HL-60/S4 (cell line): ENCODE measurements around the gene AP3S1.
"Not testable (repeated sequence)": the region's sequence is repeated elsewhere in the genome, so short reads cannot be mapped to it uniquely, and the experiment has no call there.

Source experiments
- in situ Hi-C: fragments of 300-500 bp; cut with MboI; formaldehyde crosslinking; loops from 2 replicates; pipeline ENCODE4 v1.14.3; 2022; ENCODE audit warnings: low sequenced_read_pairs

AP3S1 gene

GRCh38 chr5:115857626-115858349 is 16.1 kb downstream of the AP3S1 start:
- in situ Hi-C loops = no loop called here

DNA sequence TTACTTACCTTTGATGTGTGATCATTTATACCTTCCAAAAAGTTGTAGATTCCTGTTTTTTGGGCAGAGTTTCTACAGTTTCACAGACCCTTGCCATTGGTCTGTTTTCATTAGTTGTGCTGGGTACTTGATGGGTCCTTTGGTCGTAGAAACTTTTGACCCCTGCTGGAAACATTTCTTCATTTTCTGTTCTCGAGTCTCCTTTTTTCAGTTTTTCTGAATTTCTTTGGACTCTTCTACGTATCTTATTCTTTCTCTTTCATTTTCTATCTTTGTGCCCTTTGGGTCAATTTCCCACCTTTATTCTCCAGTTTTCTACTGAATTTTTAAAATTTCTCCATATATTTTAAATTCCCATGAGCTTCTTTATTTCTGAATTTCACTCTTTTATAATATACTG is 16.7 kb downstream of the AP3S1 start:
- in situ Hi-C loops = no loop called here

DNA sequence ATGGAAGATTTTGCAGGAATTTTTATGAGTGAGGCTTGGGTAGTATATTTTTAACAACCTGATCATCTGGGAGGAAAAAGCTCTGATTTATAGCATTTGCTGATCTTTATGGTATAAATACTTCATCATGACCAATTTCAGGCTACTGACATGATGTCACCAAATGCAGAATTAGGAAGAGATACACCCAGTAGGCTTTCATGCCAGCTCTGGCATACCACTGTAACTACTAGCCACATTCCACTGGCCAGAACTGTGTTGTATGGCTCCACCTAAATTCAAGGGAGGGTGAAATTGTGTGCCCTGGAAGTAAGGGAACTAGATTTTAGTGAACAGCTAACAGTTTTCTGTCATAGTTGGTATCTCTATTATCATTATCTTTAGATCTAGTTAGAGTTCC is 17.6 kb downstream of the AP3S1 start:
- in situ Hi-C loops = no loop called here

GRCh38 chr5:115869256-115869795 is 27.6 kb downstream of the AP3S1 start:
- in situ Hi-C loops = no loop called here

GRCh38 chr5:115872447-115872846 is 30.7 kb downstream of the AP3S1 start:
- in situ Hi-C loops = no loop called here

- in situ Hi-C loops = no loop called here
These were observed 31.7 kb downstream of the AP3S1 start for GRCh38 chr5:115873392-115873791.

- in situ Hi-C loops = no loop called here
These were observed 33.7 kb downstream of the AP3S1 start for GRCh38 chr5:115875447-115875846.

GRCh38 chr5:115877342-115877741 is 35.6 kb downstream of the AP3S1 start:
- in situ Hi-C loops = not testable (repeated sequence)

DNA sequence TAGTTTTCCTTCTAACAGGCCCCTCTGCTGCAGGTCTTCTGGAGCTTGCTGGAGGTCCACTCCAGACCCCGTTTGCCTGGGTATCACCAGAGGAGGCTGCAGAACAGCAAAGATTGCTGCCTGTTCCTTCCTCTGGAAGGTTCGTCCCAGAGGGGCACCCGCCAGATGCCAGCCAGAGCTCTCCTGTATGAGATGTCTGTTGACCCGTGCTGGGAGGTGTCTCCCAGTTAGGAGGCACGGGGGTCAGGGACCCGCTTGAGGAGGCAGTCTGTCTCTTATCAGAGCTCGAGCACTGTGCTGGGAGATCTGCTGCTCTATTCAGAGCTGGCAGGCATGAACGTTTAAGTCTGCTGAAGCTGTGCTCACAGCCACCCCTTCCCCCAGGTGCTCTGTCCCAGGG is 40.7 kb downstream of the AP3S1 start:
- in situ Hi-C loops = not testable (repeated sequence)

DNA sequence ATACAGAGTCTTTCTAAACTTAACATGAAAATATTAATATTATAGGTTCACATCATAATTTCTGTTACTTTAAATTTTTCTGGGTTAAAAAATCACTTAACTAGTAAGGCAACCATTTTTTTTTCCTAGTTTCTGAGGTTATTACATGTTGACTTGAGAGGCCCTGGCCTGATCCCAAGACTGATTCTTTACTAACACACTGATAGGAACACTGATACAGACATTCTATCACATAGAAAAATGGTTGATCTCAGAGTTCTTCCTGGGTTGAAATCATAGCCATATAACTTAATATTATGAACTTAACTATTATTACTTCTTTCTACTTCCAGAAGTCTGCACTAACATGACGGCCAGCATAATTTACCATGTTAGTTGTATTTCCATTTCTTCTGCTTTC is 43.0 kb downstream of the AP3S1 start:
- in situ Hi-C loops = no loop called here

GRCh38 chr5:115885208-115885607 is 43.5 kb downstream of the AP3S1 start:
- in situ Hi-C loops = not testable (repeated sequence)

- in situ Hi-C loops = no loop called here
These were observed 46.3 kb downstream of the AP3S1 start for GRCh38 chr5:115888027-115888426.

GRCh38 chr5:115892021-115892420 is 50.3 kb downstream of the AP3S1 start:
- in situ Hi-C loops = no loop called here

GRCh38 chr5:115894342-115894741 is 52.6 kb downstream of the AP3S1 start:
- in situ Hi-C loops = no loop called here

DNA sequence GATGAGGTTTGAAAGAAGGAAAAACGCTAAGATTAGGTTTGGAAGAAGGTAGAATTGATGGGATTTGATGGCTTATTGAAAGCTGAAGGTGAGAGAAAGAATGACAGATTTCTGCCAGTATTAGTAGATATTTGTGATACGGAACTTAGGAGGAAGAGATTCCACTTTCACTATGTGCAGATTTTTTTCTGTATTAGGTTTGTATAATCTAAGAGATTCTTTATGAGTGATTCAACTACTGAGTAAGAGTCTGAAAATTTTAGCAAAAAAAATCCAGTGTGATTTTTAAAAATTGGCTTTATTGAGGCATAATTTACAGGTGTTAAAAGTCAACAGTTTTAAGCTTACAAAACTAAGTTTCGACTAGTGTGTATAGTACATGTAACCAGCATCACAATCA is 54.1 kb downstream of the AP3S1 start:
- in situ Hi-C loops = no loop called here

- in situ Hi-C loops = no loop called here
These were observed 56.9 kb downstream of the AP3S1 start for GRCh38 chr5:115898656-115899055.

DNA sequence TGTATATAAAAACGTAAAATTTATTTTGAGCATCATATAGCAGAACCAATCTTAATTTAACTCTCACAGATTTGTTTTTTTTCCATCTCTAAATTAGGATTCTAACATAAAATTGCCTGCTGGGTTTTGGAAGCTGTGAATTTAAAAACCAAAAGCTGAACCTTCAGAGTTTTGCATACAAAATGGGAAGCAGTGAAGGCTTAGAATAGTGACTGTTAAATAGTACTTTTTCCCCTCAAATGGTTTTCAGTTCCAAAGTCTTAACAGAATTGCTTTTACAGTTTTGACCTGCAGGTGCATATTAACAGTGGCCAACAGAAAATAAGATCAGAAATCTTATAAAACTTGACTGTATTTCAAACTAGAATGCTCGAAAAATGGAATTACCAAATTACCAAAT is 65.4 kb downstream of the AP3S1 start:
- in situ Hi-C loops = no loop called here

- in situ Hi-C loops = not testable (repeated sequence)
These were observed 72.1 kb downstream of the AP3S1 start for GRCh38 chr5:115913623-115914400.

DNA sequence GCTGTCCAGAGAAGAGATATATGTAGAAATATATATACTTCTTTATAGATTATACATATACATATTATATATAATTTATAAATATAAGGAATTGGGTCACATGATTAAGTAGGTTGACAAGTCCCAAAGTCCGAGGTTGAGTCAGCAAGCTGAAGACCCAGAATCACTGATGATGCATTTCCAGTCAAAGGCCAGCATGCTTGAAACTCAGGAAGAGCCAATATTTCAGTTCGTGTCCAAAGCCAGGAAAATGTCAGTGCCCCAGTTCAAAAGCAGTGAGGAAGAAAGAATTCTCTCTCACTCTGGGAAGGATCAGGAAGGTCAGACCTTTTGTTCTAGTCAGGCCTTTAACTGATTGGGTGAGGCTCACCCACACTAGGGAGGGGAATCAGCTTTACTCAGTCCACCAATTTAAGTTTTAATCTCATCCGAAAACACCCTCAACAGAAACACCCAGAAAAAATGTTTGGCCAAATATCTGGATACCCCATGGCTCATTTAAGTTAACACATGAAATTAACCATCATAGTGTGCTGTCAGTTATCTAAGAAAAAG is 78.5 kb downstream of the AP3S1 start:
- in situ Hi-C loops = no loop called here

GRCh38 chr5:115928578-115929407 is 87.1 kb downstream of the AP3S1 start:
- in situ Hi-C loops = not testable (repeated sequence)

DNA sequence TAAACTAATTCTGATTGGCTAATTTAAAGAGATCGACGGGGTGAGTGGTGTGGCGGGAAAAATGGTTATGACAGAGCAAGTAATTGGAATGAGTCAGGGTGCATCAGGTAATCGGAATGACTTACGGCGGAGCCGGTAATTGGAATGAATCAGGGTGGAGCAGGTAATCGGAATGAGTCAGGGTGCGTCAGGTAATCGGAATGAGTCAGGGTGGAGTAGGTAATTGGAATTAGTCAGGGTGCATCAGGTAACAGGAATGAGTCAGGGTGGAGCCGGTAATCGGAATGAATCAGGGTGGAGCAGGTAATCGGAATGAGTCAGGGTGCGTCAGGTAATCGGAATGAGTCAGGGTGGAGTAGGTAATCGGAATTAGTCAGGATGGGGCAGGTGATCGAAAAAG is 88.4 kb downstream of the AP3S1 start:
- in situ Hi-C loops = not testable (repeated sequence)
